Measurements from ENCODE around the gene TMEM185A.

GRCh38 chrX:149628768-149629167 is 2.8 kb downstream of the TMEM185A start:
- TF ChIP-seq CTCF (IDR thresholded peaks at IDR 0.05; ENCODE audit: low read depth, low read length) (no peak), MAX (IDR thresholded peaks at IDR 0.05; ENCODE audit: low read depth, low read length) (no peak)

All from NB4 (cell line).